Measurements from ENCODE around the gene KHSRP. TPM values are rescaled to one million over a fixed set of nuclear protein-coding genes. Genes with fewer than 3 reads are reported as not detected.

KHSRP gene
- total RNA-seq, 4 donors from 2014 or later, result 92.9 to 141 (median 118) TPM

- no peak for DNase-seq
- H3K9me3 ChIP-seq, result no peaks in the 10 kb centered on the region
- H3K36me3 ChIP-seq, result peaks cover 16 to 30% of the 10 kb centered on the region in 2 donors
- H3K27me3 ChIP-seq, result no peaks in the 10 kb centered on the region
- H3K27ac ChIP-seq, result peak overlapping the region; percentile 24 to 84 (median 67)
- H3K4me1 ChIP-seq, result peaks cover 0 to 10% of the 10 kb centered on the region in 2 donors
- peak overlapping the region in 1 of 3 donors; percentile 79 for H3K4me3 ChIP-seq (replicated peaks in 1 of 3)
- intact Hi-C loops (cut with DNase I), result no loop called here
- WGBS, 2 donors, result 88 to 90% methylated on average over 11 to 14 of the region's 17 CpGs
- TF ChIP-seq CTCF (IDR thresholded peaks at IDR 0.05) (no peak), POLR2A (IDR thresholded peaks at IDR 0.05) (no peak)
These were observed 33.5 kb upstream of the KHSRP start for GRCh38 chr19:6457958-6458694.

GRCh38 chr19:6455924-6456323 lies 31.3 kb upstream of the KHSRP start:
- Histone ChIP-seq H3K27ac (no peak overlapping the region), H3K4me3 (replicated peaks in 1 of 3) (no peak overlapping the region), H3K27me3 (no peaks in the 10 kb centered on the region), H3K4me1 (peaks cover 0 to 23% of the 10 kb centered on the region in 2 donors), H3K36me3 (peaks cover 16 to 30% of the 10 kb centered on the region in 2 donors), H3K9me3 (no peaks in the 10 kb centered on the region)
- no peak for DNase-seq
- TF ChIP-seq CTCF (IDR thresholded peaks at IDR 0.05), result no peak
- TF ChIP-seq POLR2A (IDR thresholded peaks at IDR 0.05), result no peak
- WGBS, 2 donors, result 92 to 94% methylated on average over 14 to 15 of the region's 15 CpGs
- intact Hi-C loops (cut with DNase I), result no loop called here

GRCh38 chr19:6453951-6454565 lies 29.4 kb upstream of the KHSRP start:
- 98 to 99% methylated on average over 4 to 11 of the region's 11 CpGs for WGBS, 2 donors
- TF ChIP-seq CTCF (IDR thresholded peaks at IDR 0.05), result no peak
- TF ChIP-seq POLR2A (IDR thresholded peaks at IDR 0.05), result no peak

GRCh38 chr19:6452899-6453298 lies 28.3 kb upstream of the KHSRP start:
- no peak overlapping the region for H3K4me3 ChIP-seq (replicated peaks in 1 of 3)
- H3K36me3 ChIP-seq, result peaks cover 16 to 30% of the 10 kb centered on the region in 2 donors
- no peaks in the 10 kb centered on the region for H3K27me3 ChIP-seq
- TF ChIP-seq POLR2A (IDR thresholded peaks at IDR 0.05) (no peak), CTCF (IDR thresholded peaks at IDR 0.05) (no peak)
- WGBS, 2 donors, result 94 to 97% methylated on average over 2 of the region's 2 CpGs
- no peaks in the 10 kb centered on the region for H3K9me3 ChIP-seq
- H3K4me1 ChIP-seq, result peaks cover 0 to 13% of the 10 kb centered on the region in 2 donors
- DNase-seq, result no peak
- H3K27ac ChIP-seq, result no peak overlapping the region
- intact Hi-C loops (cut with DNase I), result no loop called here

More at GRCh38 chr19:6453951-6454565, 29.4 kb upstream of the KHSRP start:
- Histone ChIP-seq H3K9me3 (no peaks in the 10 kb centered on the region), H3K27me3 (no peaks in the 10 kb centered on the region), H3K4me3 (replicated peaks in 1 of 3) (no peak overlapping the region), H3K36me3 (peaks cover 16 to 30% of the 10 kb centered on the region in 2 donors), H3K27ac (no peak overlapping the region), H3K4me1 (peaks cover 0 to 23% of the 10 kb centered on the region in 2 donors)
- no peak for DNase-seq
- intact Hi-C loops (cut with DNase I), result no loop called here

GRCh38 chr19:6452223-6452614 lies 27.6 kb upstream of the KHSRP start:
- H3K27ac ChIP-seq, result peak overlapping the region in 2 of 3 donors; percentile 18 to 24
- H3K9me3 ChIP-seq, result no peaks in the 10 kb centered on the region
- no peak overlapping the region for H3K4me3 ChIP-seq (replicated peaks in 1 of 3)
- intact Hi-C loops (cut with DNase I), result no loop called here
- no peak for TF ChIP-seq CTCF (IDR thresholded peaks at IDR 0.05)
- no peak for TF ChIP-seq POLR2A (IDR thresholded peaks at IDR 0.05)
- H3K27me3 ChIP-seq, result no peaks in the 10 kb centered on the region
- peaks cover 0 to 13% of the 10 kb centered on the region in 2 donors for H3K4me1 ChIP-seq
- 85 to 95% methylated on average over 15 to 16 of the region's 19 CpGs for WGBS, 2 donors
- DNase-seq, result no peak
- H3K36me3 ChIP-seq, result peaks cover 16 to 30% of the 10 kb centered on the region in 2 donors

Data from thyroid gland (tissue), 4 donors.